Activated effector memory CD4-positive, alpha-beta T cell treated with anti-CD3 and anti-CD28 coated beads, Interleukin-2, amount 50 U/mL, for 16 hours (primary cell): ENCODE results near the gene FAM193A.
"Not testable (repeated sequence)": the region's sequence is repeated elsewhere in the genome, so short reads cannot be mapped to it uniquely, and the experiment has no call there.

ENCODE experiments used
- DNase-seq: peaks from one replicate; pipeline ENCODE4 v3.0.0-alpha.2; 2020

The FAM193A gene

GRCh38 chr4:2733001-2733843, 196.8 kb downstream of the FAM193A start:
- DNase-seq, result no peak

- no peak for DNase-seq
Measured at GRCh38 chr4:2733844-2734574, 197.6 kb downstream of the FAM193A start.

GRCh38 chr4:2734612-2735011, 198.2 kb downstream of the FAM193A start:
- DNase-seq, result no peak

- no peak for DNase-seq
Measured at GRCh38 chr4:2735869-2736268, 199.4 kb downstream of the FAM193A start.

GRCh38 chr4:2738296-2738695, 201.8 kb downstream of the FAM193A start:
- DNase-seq, result not testable (repeated sequence)

DNA sequence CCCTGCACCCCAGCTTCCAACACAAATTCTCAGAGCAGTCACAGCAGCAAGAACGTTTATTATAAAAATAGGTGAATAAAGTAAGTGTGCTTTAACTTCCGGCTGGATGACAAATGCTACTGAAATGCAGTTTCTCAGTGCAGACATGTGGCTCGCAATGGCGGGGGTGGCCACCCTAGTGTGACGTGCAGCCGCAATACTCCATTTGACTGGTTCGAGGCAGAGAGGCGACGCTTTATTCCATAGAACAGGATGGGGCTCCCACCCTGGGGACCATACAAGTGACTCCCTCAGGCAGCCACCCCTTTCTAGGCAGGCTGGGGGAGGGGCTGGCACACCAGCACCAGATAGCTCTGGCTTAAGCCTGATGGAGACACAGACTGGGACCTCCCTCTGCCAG, 205.2 kb downstream of the FAM193A start:
- no peak for DNase-seq

GRCh38 chr4:2742081-2742822, 205.8 kb downstream of the FAM193A start:
- DNase-seq, result no peak

- no peak for DNase-seq
Measured at GRCh38 chr4:2742823-2743517, 206.5 kb downstream of the FAM193A start.

GRCh38 chr4:2743518-2744445, 207.3 kb downstream of the FAM193A start:
- no peak for DNase-seq

DNA sequence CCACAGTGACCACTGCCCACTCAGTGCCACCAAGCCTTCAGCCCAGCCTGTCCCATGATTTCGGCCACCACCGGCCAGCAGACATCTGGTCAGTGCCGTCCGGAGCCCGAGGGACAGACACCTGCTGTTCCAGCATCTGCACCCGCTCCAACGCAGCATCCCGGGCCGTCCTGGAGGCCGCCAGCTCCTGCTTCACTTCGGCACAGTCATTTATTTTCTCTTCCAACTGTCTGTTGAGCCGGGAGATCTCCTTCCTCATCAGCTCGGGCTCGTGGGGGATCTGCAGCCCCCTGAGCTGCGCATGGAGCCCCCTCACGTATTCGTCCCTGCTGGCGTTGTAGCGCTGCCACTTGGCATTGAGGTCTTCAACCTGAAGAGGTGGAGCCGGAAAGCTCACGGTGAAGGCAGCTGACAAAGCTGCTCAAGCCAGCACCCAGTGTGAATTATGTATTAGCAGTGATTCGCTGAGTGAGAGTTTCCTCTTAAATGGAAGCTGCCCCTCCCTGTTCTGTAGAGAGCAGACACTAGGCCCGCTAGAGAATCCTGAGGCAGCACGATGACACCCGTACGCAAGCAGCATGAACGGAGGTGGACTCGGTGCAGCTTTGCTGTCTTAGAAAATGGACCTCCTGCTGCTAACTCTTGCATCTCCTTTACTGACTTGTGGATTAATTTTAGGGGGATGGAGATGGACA, 208.3 kb downstream of the FAM193A start:
- no peak for DNase-seq

- DNase-seq, result no peak
Measured at GRCh38 chr4:2745516-2745915, 209.1 kb downstream of the FAM193A start.

- peak; percentile 97 for DNase-seq
Measured at GRCh38 chr4:2745981-2746806, 209.7 kb downstream of the FAM193A start.

GRCh38 chr4:2746891-2747695, 210.6 kb downstream of the FAM193A start:
- DNase-seq, result no peak

DNA sequence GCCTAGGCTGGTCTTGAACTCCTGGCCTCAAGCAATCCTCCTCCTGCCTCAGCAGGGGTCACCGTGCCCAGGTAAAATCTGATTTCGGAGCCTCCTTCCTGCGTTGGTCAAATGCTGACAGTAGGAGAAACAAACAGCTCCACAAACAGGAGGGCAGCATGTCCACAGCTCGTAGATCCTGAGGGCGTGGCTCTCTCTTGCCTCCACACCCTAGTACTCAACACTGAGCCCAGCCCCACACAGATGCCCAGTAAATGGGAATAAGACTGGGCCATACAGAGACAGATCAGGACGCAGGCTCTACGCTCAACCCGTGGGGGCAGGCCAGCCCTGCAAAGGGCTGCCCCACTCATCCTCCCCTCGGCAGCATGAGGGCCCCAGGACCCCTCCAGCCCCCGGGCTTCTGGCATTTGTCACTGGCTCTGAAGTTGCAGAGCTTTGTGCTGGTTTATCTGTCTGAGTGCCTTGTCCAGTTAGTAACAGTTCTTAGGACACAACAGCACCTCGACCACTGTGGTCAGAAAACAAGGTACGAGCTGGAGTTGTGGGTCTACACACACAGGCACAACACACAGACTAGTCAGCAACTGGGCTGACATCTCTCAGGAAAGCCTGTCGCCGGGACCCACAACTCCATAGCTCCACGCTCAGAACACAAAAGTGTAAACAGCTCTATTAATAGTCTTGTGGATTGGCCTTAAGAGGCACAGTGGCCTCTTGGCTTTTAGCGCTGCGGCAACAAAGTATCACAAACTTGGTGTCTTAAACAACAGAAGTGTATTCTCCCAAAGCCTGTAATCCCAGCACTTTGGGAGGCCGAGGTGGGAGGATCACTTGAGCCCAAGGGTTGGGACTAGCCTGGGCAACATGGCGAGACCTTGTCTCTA, 214.5 kb downstream of the FAM193A start:
- no peak for DNase-seq

GRCh38 chr4:2753436-2753835, 217.0 kb downstream of the FAM193A start:
- DNase-seq, result no peak

GRCh38 chr4:2754848-2755819, 218.7 kb downstream of the FAM193A start:
- no peak for DNase-seq
